Thymus (tissue), 11 donors: ENCODE data around the gene DNMT3A. TPM values are rescaled to one million over a fixed set of nuclear protein-coding genes. Genes with fewer than 3 reads are reported as not detected.

Experiments used
- DNase-seq, 9 donors: peaks; one replicate each; pipeline ENCODE4 v3.0.0-alpha.2; 2013; ENCODE audit warnings: low spot score in 9 of 9, low read depth in 6 of 9, missing footprints in 1 of 9
- H3K27ac ChIP-seq, 2 donors: one replicate each; pipeline ENCODE4 v1.5.1; 2013; ENCODE audit warnings: control low read depth in 1 of 2, low read depth in 1 of 2, low read length in 1 of 2, mild to moderate bottlenecking in 1 of 2, moderate library complexity in 1 of 2
- H3K27me3 ChIP-seq, 2 donors: one replicate each; pipeline ENCODE4 v1.5.1; 2013; ENCODE audit warnings: low read length in 1 of 2; ENCODE audit not compliant: control insufficient read depth in 2 of 2, insufficient read depth in 1 of 2
- H3K36me3 ChIP-seq, 2 donors: one replicate each; pipeline ENCODE4 v1.5.1; 2013; ENCODE audit warnings: low read length in 1 of 2, mild to moderate bottlenecking in 1 of 2, moderate library complexity in 1 of 2; ENCODE audit not compliant: control insufficient read depth in 2 of 2, insufficient read depth in 2 of 2
- H3K4me1 ChIP-seq, 2 donors: one replicate each; pipeline ENCODE4 v1.5.1; 2013; ENCODE audit warnings: low read length in 2 of 2; ENCODE audit not compliant: control insufficient read depth in 2 of 2, insufficient read depth in 2 of 2
- H3K4me3 ChIP-seq, 2 donors: one replicate each; pipeline ENCODE4 v1.5.1; 2013; ENCODE audit warnings: low read length in 2 of 2, control low read depth in 1 of 2, mild to moderate bottlenecking in 1 of 2
- H3K9me3 ChIP-seq, 2 donors: one replicate each; pipeline ENCODE4 v1.5.1; 2013; ENCODE audit warnings: low read length in 1 of 2, mild to moderate bottlenecking in 1 of 2; ENCODE audit not compliant: control insufficient read depth in 2 of 2, insufficient read depth in 1 of 2
- WGBS: extraction: QIAGEN DNeasy Blood & Tissue Kit; methylation state at CpG from one replicate; pipeline ENCODE4 v1.1.7; 2013; 5-methylcytosine and 5-hydroxymethylcytosine counted together
- polyA plus RNA-seq: library from polyadenylated mRNA; stranded (reverse); fragments of 200-250 nt; gene quantifications from one replicate; pipeline ENCODE4 v1.2.3, GENCODE V29; 2013
- total RNA-seq: library from RNA; stranded (reverse); fragments of 120-200 nt; gene quantifications from one replicate; pipeline ENCODE4 v1.2.4, GENCODE V29; 2013
- donor health status: healthy.

DNMT3A gene
- total and polyA plus RNA-seq, 2 donors: 22.7 to 27.5 TPM

DNA sequence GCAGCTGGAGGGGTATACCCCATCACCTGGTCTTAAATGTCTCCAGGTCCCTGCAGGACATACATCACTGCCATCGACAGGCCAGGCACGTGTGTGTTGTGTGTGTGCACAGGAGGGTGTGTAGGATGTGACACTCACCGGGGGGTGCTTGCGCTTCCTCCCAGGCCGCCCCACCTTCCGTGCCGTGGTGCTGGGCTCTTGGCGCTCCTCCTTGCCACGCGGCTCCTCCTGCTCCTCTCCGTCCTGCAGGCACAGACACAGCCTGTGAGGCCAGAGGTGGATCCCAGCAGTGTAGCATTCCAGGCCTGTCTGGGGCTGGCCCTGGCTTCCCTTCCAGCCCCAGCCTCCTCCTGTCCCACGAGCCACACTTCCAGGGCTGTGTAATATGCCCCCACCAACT lies 41.7 kb downstream of the DNMT3A start:
- no peak for DNase-seq
- Histone ChIP-seq H3K9me3 (peaks cover 0 to 2% of the 10 kb centered on the region in 2 donors), H3K36me3 (peaks cover 27 to 32% of the 10 kb centered on the region in 2 donors), H3K4me3 (no peak overlapping the region), H3K4me1 (peaks cover 29 to 64% of the 10 kb centered on the region in 2 donors), H3K27ac (no peak overlapping the region), H3K27me3 (no peaks in the 10 kb centered on the region)
- WGBS: 98% methylated on average over 12 of the region's 12 CpGs

DNA sequence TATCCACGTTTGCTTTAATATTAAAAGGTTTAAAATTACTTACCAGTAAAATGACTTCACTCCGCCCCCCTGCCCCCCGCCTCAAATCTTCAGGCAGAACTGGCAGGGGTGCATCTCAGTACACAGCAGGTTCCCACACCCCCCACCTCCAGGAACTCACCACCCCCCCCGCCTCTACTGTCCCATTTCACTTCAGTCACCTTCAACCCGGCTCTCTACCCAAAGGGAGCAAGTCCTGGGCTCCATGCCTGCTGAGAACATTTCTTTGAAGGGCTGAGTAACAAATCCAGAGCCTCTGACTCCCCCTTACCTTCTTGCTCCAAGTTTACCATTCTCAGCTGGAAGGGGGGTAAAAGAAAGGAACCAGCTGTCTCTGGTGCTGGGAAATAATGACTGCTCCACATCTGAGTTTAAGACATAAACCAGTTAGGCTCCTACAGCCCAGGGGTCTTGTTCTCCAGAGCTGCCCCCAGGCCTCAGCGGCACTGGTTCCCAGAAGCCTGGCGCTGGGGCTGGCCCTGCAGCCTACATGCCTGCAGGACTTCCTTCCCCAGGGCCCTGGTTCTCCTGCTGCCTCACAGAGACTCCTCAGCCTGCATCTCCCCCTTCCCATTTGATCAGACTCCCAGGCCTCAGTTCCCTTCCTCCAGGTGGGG lies 42.8 kb downstream of the DNMT3A start:
- Histone ChIP-seq H3K27ac (no peak overlapping the region), H3K27me3 (no peaks in the 10 kb centered on the region), H3K4me3 (no peak overlapping the region), H3K9me3 (peaks cover 0 to 2% of the 10 kb centered on the region in 2 donors), H3K36me3 (peaks cover 27 to 32% of the 10 kb centered on the region in 2 donors), H3K4me1 (peaks cover 31 to 64% of the 10 kb centered on the region in 2 donors)
- 98% methylated on average over 7 of the region's 7 CpGs for whole genome bisulfite sequencing
- no peak for DNase-seq

DNA sequence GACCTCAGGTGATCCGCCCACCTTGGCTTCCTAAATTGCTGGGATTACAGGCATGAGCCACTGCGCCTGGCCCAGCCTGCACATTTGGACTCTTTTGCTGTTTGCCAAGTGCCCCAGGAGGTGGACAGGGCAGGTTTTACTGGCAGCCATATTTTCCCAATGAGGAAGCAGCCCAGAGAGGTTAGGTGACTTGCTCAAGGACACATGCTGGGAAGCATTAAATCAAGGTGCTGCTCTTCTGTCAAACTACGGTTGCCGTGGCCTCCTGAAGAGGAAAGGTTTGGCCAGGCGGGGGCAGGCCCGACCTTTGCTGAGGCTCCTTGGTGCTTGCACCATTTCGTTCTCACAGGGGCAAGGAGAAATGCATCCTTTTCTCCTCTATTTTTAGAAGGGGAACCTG lies 44.0 kb downstream of the DNMT3A start:
- no peaks in the 10 kb centered on the region for H3K27me3 ChIP-seq
- peaks cover 0 to 2% of the 10 kb centered on the region in 2 donors for H3K9me3 ChIP-seq
- peaks cover 29 to 64% of the 10 kb centered on the region in 2 donors for H3K4me1 ChIP-seq
- no peak overlapping the region for H3K27ac ChIP-seq
- no peak overlapping the region for H3K4me3 ChIP-seq
- no peak for DNase-seq
- 88% methylated on average over 7 of the region's 7 CpGs for WGBS
- peaks cover 22 to 24% of the 10 kb centered on the region in 2 donors for H3K36me3 ChIP-seq

DNA sequence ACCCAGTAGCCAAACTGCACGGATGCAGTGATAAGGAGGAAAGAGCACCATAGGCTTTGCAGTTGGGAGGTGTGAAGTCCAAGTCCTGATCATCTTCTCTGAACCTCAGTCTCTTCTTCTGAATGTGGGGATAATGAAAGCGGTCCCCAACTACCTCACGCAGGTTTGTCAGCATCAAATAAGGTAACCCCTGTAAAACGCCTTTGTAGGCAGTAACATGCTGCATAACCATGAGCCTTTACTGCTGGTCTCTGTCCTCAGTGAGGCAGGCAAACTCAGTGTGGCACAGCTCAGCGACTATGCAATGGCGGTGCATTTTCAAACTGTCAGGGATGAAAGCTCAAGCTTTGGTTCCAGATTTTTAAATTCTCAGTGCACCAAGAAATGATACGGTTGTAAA lies 46.1 kb downstream of the DNMT3A start:
- H3K36me3 ChIP-seq: peaks cover 18 to 22% of the 10 kb centered on the region in 2 donors
- 85% methylated on average over 7 of the region's 7 CpGs for WGBS
- H3K4me1 ChIP-seq: peaks cover 26 to 45% of the 10 kb centered on the region in 2 donors
- peaks cover 0 to 2% of the 10 kb centered on the region in 2 donors for H3K9me3 ChIP-seq
- DNase-seq: no peak
- peak overlapping the region in 1 of 2 donors; percentile 11 for H3K4me3 ChIP-seq
- H3K27ac ChIP-seq: peak overlapping the region; percentile 90 to 91
- no peaks in the 10 kb centered on the region for H3K27me3 ChIP-seq

DNA sequence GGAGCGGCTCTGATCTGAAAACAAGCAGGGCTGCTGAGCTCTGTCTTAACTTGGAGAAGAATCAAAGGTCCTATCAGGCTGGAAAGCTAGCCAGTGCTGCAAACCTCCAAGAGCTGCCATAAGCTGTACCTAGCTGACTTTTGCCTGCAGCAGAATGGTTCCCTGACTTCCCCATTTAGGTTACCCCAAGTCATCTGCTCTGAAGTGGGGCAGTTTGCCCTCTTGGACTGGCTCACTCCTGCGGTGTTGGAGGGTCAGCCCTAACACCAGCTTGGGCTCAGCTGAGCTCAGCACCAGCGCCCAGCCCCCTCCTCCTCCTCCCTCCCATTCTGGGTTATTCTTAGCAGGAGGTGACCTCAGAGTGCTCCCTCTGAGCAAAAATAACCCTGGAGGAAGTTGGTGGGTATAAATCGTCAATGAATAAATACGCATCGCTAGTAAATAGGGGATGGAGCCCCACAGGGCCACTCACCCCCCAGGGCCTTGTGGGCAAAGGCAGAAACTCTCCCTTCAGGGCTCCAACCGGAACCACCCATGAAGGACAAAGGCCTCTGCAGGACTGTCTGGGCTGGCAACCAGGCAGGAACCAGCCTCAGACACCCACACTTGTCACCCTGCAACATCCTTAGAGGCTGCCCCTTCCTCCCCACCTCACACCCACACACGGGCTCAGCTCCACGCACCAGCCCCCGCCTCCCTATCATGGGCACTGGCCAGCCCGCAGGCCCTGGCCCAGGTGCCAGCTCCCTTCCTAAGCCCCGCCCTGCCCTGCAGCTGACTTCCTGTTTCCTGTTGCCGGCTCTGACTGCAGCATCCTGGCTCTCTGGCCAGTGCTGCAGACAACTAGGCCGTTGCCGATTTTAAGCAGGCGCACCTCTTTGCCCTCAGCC lies 46.9 kb downstream of the DNMT3A start:
- Histone ChIP-seq H3K36me3 (peaks cover 14 to 19% of the 10 kb centered on the region in 2 donors), H3K9me3 (peaks cover 0 to 2% of the 10 kb centered on the region in 2 donors), H3K27ac (peak overlapping the region; percentile 90 to 91), H3K4me3 (peak overlapping the region in 1 of 2 donors; percentile 11), H3K27me3 (no peaks in the 10 kb centered on the region), H3K4me1 (peaks cover 26 to 45% of the 10 kb centered on the region in 2 donors)
- WGBS: 16% methylated on average over 16 of the region's 16 CpGs
- peak in 5 of 9 donors; percentile 76 to 91 (median 83) for DNase-seq

DNA sequence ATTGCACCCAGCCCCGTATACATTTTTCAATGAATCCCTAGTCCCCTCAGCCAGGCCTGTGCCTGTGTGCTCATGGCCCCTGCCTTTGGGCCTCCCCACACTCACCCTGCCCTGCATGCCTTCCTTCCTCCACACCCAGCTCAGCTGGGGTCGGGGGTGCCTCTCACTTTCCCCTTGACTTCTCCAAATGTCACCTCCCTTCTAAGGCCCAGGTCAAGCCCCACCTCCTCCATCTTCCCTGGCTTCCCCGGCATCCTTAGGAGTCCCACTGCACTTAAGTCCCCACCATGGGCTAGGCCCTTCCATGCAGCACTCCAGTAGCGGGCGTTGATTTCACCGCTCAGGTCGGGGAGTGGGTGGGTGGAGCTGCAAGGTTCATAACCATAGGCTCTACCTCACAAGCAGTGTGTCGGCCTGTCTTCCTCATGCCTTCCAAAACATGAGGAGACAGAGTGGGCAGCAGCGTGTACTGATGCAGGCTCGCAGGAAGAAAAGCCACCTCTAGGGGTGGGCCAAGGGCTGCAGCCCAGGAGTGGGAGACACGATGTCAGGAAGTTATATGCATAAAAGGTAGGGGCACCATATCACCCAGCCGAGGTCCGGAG lies 47.7 kb downstream of the DNMT3A start:
- Histone ChIP-seq H3K27me3 (no peaks in the 10 kb centered on the region), H3K9me3 (peaks cover 0 to 6% of the 10 kb centered on the region in 2 donors), H3K4me1 (peaks cover 26 to 48% of the 10 kb centered on the region in 2 donors), H3K4me3 (no peak overlapping the region), H3K27ac (peak overlapping the region; percentile 90 to 91), H3K36me3 (peaks cover 9 to 14% of the 10 kb centered on the region in 2 donors)
- DNase-seq: no peak
- WGBS: 58% methylated on average over 13 of the region's 13 CpGs

DNA sequence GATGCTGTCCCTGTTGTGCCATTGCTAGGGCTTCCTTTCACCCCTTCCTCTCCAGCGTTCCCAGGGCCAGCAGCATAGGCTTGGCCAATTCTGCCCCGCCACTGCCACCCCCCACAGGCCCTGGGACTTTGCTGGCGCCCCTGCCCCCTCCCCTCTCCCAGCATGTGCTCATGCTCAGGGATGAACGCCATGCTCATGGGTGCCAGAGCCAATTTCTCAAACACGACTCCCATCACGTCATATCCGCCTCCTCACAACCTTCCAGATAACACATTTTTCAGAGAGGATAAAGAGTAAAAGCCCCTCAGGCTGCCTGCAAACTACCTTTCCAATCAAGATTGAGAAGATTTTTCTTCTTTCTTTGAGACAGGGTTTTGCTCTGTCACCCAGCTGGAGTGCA lies 48.6 kb downstream of the DNMT3A start:
- whole genome bisulfite sequencing: 95% methylated on average over 7 of the region's 7 CpGs
- Histone ChIP-seq H3K9me3 (peaks cover 0 to 6% of the 10 kb centered on the region in 2 donors), H3K36me3 (peaks cover 3 to 6% of the 10 kb centered on the region in 2 donors), H3K27ac (no peak overlapping the region), H3K4me1 (peaks cover 26 to 48% of the 10 kb centered on the region in 2 donors), H3K27me3 (no peaks in the 10 kb centered on the region), H3K4me3 (no peak overlapping the region)
- no peak for DNase-seq

DNA sequence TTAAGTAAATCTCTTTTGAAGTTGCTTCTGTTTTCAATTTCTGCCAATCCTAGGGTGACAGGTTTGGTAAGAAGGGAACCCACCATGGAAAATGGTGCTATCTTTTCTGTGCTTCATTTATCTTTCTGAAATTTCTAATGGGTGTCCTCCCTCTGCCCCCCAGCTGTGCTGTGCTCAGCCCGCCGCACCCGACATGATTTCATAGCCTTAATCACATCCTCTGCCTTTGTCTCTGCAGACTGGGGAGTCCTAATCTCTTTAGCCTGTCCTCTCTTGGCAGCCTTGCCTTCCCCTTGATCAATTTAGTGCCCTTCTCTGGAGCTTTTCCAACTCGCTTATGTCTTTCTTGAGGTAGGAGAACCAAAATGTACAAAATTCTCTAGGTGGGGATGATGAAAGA lies 49.3 kb downstream of the DNMT3A start:
- no peak for DNase-seq
- 96% methylated on average over 4 of the region's 4 CpGs for WGBS
- Histone ChIP-seq H3K4me1 (peaks cover 26 to 45% of the 10 kb centered on the region in 2 donors), H3K36me3 (peaks cover 0 to 6% of the 10 kb centered on the region in 2 donors), H3K4me3 (no peak overlapping the region), H3K27ac (peak overlapping the region in 1 of 2 donors; percentile 12), H3K9me3 (peaks cover 0 to 6% of the 10 kb centered on the region in 2 donors), H3K27me3 (no peaks in the 10 kb centered on the region)
